ENCODE results near the gene PLEKHD1.

The PLEKHD1 gene

GRCh38 chr14:69484444-69485314 lies at the start of gene PLEKHD1:
Gene PLEKHD1, plus strand, starts transcription at chr14:69484728. Its CDS starts 238 bp downstream, at chr14:69484966.
- no peak for TF ChIP-seq CTCF (IDR thresholded peaks at IDR 0.05; ENCODE audit: borderline replicate concordance, control extremely low read depth, extremely low read depth, insufficient read depth, missing control alignments)
- in situ Hi-C loops (cut with MboI; ENCODE audit: low sequenced_read_pairs, unreplicated experiment) = no loop called here
- DNase-seq (ENCODE audit: low spot score) = peak; percentile 56

GRCh38 chr14:69439521-69440270 lies 44.8 kb upstream of the PLEKHD1 start:
- in situ Hi-C loops (cut with MboI; ENCODE audit: low sequenced_read_pairs, unreplicated experiment) = no loop called here
- no peak for TF ChIP-seq CTCF (IDR thresholded peaks at IDR 0.05; ENCODE audit: borderline replicate concordance, control extremely low read depth, extremely low read depth, insufficient read depth, missing control alignments)

GRCh38 chr14:69441948-69442347 lies 42.6 kb upstream of the PLEKHD1 start:
- no peak for TF ChIP-seq CTCF (IDR thresholded peaks at IDR 0.05; ENCODE audit: borderline replicate concordance, control extremely low read depth, extremely low read depth, insufficient read depth, missing control alignments)
- in situ Hi-C loops (cut with MboI; ENCODE audit: low sequenced_read_pairs, unreplicated experiment) = no loop called here
- DNase-seq (ENCODE audit: low spot score) = peak; percentile 63

More at GRCh38 chr14:69439521-69440270, 44.8 kb upstream of the PLEKHD1 start:
- DNase-seq (ENCODE audit: low spot score) = no peak

- no peak for DNase-seq (ENCODE audit: low spot score)
- no peak for TF ChIP-seq CTCF (IDR thresholded peaks at IDR 0.05; ENCODE audit: borderline replicate concordance, control extremely low read depth, extremely low read depth, insufficient read depth, missing control alignments)
- in situ Hi-C loops (cut with MboI; ENCODE audit: low sequenced_read_pairs, unreplicated experiment) = no loop called here
Measured at GRCh38 chr14:69443296-69443805, 41.2 kb upstream of the PLEKHD1 start.

- in situ Hi-C loops (cut with MboI; ENCODE audit: low sequenced_read_pairs, unreplicated experiment) = no loop called here
- DNase-seq (ENCODE audit: low spot score) = no peak
- no peak for TF ChIP-seq CTCF (IDR thresholded peaks at IDR 0.05; ENCODE audit: borderline replicate concordance, control extremely low read depth, extremely low read depth, insufficient read depth, missing control alignments)
Measured at GRCh38 chr14:69449216-69449615, 35.3 kb upstream of the PLEKHD1 start.

- in situ Hi-C loops (cut with MboI; ENCODE audit: low sequenced_read_pairs, unreplicated experiment) = no loop called here
- no peak for DNase-seq (ENCODE audit: low spot score)
- TF ChIP-seq CTCF (IDR thresholded peaks at IDR 0.05; ENCODE audit: borderline replicate concordance, control extremely low read depth, extremely low read depth, insufficient read depth, missing control alignments) = no peak
Measured at GRCh38 chr14:69451941-69452340, 32.6 kb upstream of the PLEKHD1 start.

All from GM13976 (cell line).